HepG2 (cell line): ENCODE measurements around the gene ZNF584. TPM values are rescaled to one million over a fixed set of nuclear protein-coding genes. Genes with fewer than 3 reads are reported as not detected.

Experiments used
- ARNTL ChIP-seq: sonication (generic); formaldehyde crosslinking; IDR thresholded peaks from 2 replicates; pipeline ENCODE4 v1.4.0; 2020; ENCODE audit warnings: mild to moderate bottlenecking, missing genetic modification reagents
- ATF4 ChIP-seq, 2 experiments: fragments of 450-650 bp in 1 of 2; sonication (generic) in 1 of 2; formaldehyde crosslinking; IDR thresholded peaks; 2 replicates each; pipeline versions ENCODE4 v1.5.0 to v1.8.0; 2020 to 2022; ENCODE audit warnings: mild to moderate bottlenecking in 1 of 2, missing genetic modification reagents in 1 of 2
- GATAD2A ChIP-seq: IDR thresholded peaks from 2 replicates; pipeline ENCODE4 v1.6.1; 2016
- HBP1 ChIP-seq: IDR thresholded peaks from 2 replicates; pipeline ENCODE4 v1.6.1; 2016; ENCODE audit warnings: low read depth, control low read depth
- MTF1 ChIP-seq: sonication (generic); formaldehyde crosslinking; IDR thresholded peaks from 2 replicates; pipeline ENCODE4 v1.5.0; 2020; ENCODE audit warnings: missing genetic modification reagents
- NR0B2 ChIP-seq: sonication (generic); formaldehyde crosslinking; IDR thresholded peaks from 2 replicates; pipeline ENCODE4 v1.4.0; 2020; ENCODE audit warnings: mild to moderate bottlenecking, missing genetic modification reagents
- RBAK ChIP-seq: sonication (generic); formaldehyde crosslinking; IDR thresholded peaks from 2 replicates; pipeline ENCODE4 v1.5.1; 2020; ENCODE audit warnings: mild to moderate bottlenecking, missing genetic modification reagents
- SALL2 ChIP-seq: sonication (generic); formaldehyde crosslinking; IDR thresholded peaks from 2 replicates; pipeline ENCODE4 v1.8.1; 2023; ENCODE audit warnings: mild to moderate bottlenecking, missing genetic modification reagents, inconsistent platforms
- SIX4 ChIP-seq: sonication (generic); formaldehyde crosslinking; IDR thresholded peaks from 2 replicates; pipeline ENCODE4 v1.4.0; 2020; ENCODE audit warnings: missing genetic modification reagents
- SNAI1 ChIP-seq: sonication (generic); formaldehyde crosslinking; IDR thresholded peaks from 2 replicates; pipeline ENCODE4 v1.5.0; 2020; ENCODE audit warnings: mild to moderate bottlenecking, missing genetic modification reagents, borderline replicate concordance
- STAT6 ChIP-seq: sonication (generic); formaldehyde crosslinking; IDR thresholded peaks from 2 replicates; pipeline ENCODE4 v1.4.0; 2020; ENCODE audit warnings: missing genetic modification reagents, mild to moderate bottlenecking, borderline replicate concordance
- TFDP1 ChIP-seq: IDR thresholded peaks from 2 replicates; pipeline ENCODE4 v1.6.1; 2016; ENCODE audit warnings: missing compliant biosample characterization, missing genetic modification reagents, borderline replicate concordance
- WIZ ChIP-seq: sonication (generic); formaldehyde crosslinking; IDR thresholded peaks from 2 replicates; pipeline ENCODE4 v1.5.1; 2020; ENCODE audit warnings: mild to moderate bottlenecking, missing genetic modification reagents
- ZFP90 ChIP-seq: sonication (generic); formaldehyde crosslinking; IDR thresholded peaks from 2 replicates; pipeline ENCODE4 v1.8.0; 2022; ENCODE audit warnings: missing genetic modification reagents, mild to moderate bottlenecking, inconsistent platforms, borderline replicate concordance
- ZNF225 ChIP-seq: sonication (generic); formaldehyde crosslinking; IDR thresholded peaks from 2 replicates; pipeline ENCODE4 v1.4.0; 2020; ENCODE audit warnings: mild to moderate bottlenecking, missing genetic modification reagents
- ZNF512 ChIP-seq: sonication (generic); formaldehyde crosslinking; IDR thresholded peaks from 2 replicates; pipeline ENCODE4 v1.4.0; 2020; ENCODE audit warnings: mild to moderate bottlenecking, missing genetic modification reagents
- ZNF547 ChIP-seq: sonication (generic); formaldehyde crosslinking; IDR thresholded peaks from 2 replicates; pipeline ENCODE4 v1.5.1; 2020; ENCODE audit warnings: mild to moderate bottlenecking, missing genetic modification reagents
- ZNF674 ChIP-seq: sonication (generic); formaldehyde crosslinking; IDR thresholded peaks from 2 replicates; pipeline ENCODE4 v1.5.0; 2020; ENCODE audit warnings: low read depth, mild to moderate bottlenecking, missing genetic modification reagents
- ZNF691 ChIP-seq: sonication (generic); formaldehyde crosslinking; IDR thresholded peaks from 2 replicates; pipeline ENCODE4 v1.4.0; 2020; ENCODE audit warnings: missing genetic modification reagents, low read depth, mild to moderate bottlenecking, borderline replicate concordance
- ZNF777 ChIP-seq: sonication (generic); formaldehyde crosslinking; IDR thresholded peaks from 2 replicates; pipeline ENCODE4 v1.4.0; 2020; ENCODE audit warnings: missing genetic modification reagents
- polyA plus RNA-seq, 8 experiments: library from polyadenylated mRNA; depleted of rRNA in 3 of 8; stranded (reverse) in 7 of 8; unstranded in 1 of 8; fragments of >200 nt; fragmentation: Illumina TruSeq in 4 of 8; extraction: Trizol in 4 of 8; gene quantifications; 2 replicates each; pipeline versions ENCODE4 v1.2.1 to v1.2.3, GENCODE V29; 2011 to 2016; ENCODE audit warnings: low read depth in 4 of 8, missing spikeins in 1 of 8, mixed read lengths in 1 of 8; ENCODE audit not compliant: insufficient read depth in 1 of 8
- total RNA-seq, 5 experiments: library from RNA; depleted of rRNA; stranded (reverse); fragments of >200 nt; fragmentation: Illumina TruSeq; extraction: Trizol; gene quantifications; 2 replicates each; pipeline ENCODE4 v1.2.3, GENCODE V29; 2016; ENCODE audit warnings: low read depth in 1 of 5

Gene ZNF584
- total and polyA plus RNA-seq, 2 of the 13 experiments (the other 11 are each of a cell fraction or from before 2014, with no cell fraction given) = 2.4 to 7.0 TPM

- TF ChIP-seq NR0B2 (CRISPR knock-in tag) (0 out of 2 replicates have a peak, but pooled peaks have one; percentile 28), ZNF674 (CRISPR knock-in tag) (no peak), ZNF225 (CRISPR knock-in tag) (peak; percentile 45; the same call in 1 of the 2 replicates), ZFP90 (CRISPR knock-in tag) (0 out of 2 replicates have a peak, but pooled peaks have one; percentile 13), ARNTL (CRISPR knock-in tag) (no peak), SALL2 (CRISPR knock-in tag) (0 out of 2 replicates have a peak, but pooled peaks have one; percentile 6), SNAI1 (0 out of 2 replicates have a peak, but pooled peaks have one; percentile 22), ZNF691 (0 out of 2 replicates have a peak, but pooled peaks have one; percentile 25), RBAK (CRISPR knock-in tag) (no peak), TFDP1 (CRISPR knock-in tag) (peak; percentile 69; the same call in 1 of the 2 replicates), SIX4 (no peak), ZNF512 (CRISPR knock-in tag) (0 out of 2 replicates have a peak, but pooled peaks have one; percentile 53), MTF1 (CRISPR knock-in tag) (0 out of 2 replicates have a peak, but pooled peaks have one; percentile 4), GATAD2A (CRISPR knock-in tag) (peak; percentile 8; the same call in 1 of the 2 replicates), HBP1 (CRISPR knock-in tag) (peak; percentile 21; the same call in 1 of the 2 replicates), ZNF547 (no peak), ZNF777 (CRISPR knock-in tag) (peak; percentile 97), STAT6 (no peak), WIZ (CRISPR knock-in tag) (0 out of 2 replicates have a peak, but pooled peaks have one; percentile 62), ATF4 (CRISPR knock-in tag; IDR thresholded peaks at IDR 0.05) (no peak)
Measured at GRCh38 chr19:58361900-58362271, 46.6 kb upstream of the ZNF584 start (continued).
